Spleen (tissue), 7 donors: ENCODE results near the gene FNDC1.

Source experiments
- POLR2A ChIP-seq, 3 donors: fragments of 450-650 bp; IDR thresholded peaks; one replicate each; pipeline ENCODE4 v1.5.1; 2017; ENCODE audit warnings: antibody characterized with exemption in 3 of 3, mild to moderate bottlenecking in 1 of 3
- POLR2AphosphoS5 ChIP-seq, 3 donors: sonication (generic); formaldehyde crosslinking; IDR thresholded peaks; one replicate each; pipeline ENCODE4 v1.5.1; 2017; ENCODE audit warnings: antibody characterized with exemption in 3 of 3
- TF ChIP-seq, protein P1 (sequence below), 11 experiments: fragments of 200-600 bp in 7 of 11; fragments of 450-650 bp in 4 of 11; sonication (generic) in 4 of 11; IDR thresholded peaks in 8 of 11; conservative IDR thresholded peaks in 3 of 11; 1 replicate in 7 of 11; 2 replicates in 4 of 11; pipeline versions ENCODE4 v1.4.0 to v1.8.0; 2016 to 2021; ENCODE audit warnings: antibody characterized with exemption in 11 of 11, inconsistent platforms in 4 of 11, mild to moderate bottlenecking in 1 of 11
- donor health status: DM: no; HTN: no; CAD: no; lungs with moderate emphysema.
- donor health status: DM: no; HTN: no; CAD: no.
- donor health status: DM: no; HTN: no; CAD: no.

DNA sequence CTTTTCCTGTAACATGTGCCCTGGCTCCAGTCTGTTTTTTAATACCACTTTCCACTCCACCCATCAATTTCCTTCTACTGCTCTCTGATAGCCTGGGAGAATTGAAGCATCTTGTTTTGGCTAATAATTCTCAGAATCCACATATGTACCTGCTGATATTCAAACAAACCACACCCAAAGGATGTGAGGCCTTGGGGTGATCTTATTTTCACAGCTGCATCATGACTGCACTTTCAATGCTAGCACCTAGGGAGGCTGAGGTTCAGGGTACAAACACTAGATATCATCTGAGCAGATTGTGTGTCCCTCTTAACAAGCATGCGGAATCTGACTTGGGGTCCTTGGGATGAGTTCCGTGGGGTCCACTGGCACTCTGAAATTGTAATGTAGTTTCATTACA, 12.7 kb downstream of the FNDC1 start:
- TF ChIP-seq, protein P1, sequence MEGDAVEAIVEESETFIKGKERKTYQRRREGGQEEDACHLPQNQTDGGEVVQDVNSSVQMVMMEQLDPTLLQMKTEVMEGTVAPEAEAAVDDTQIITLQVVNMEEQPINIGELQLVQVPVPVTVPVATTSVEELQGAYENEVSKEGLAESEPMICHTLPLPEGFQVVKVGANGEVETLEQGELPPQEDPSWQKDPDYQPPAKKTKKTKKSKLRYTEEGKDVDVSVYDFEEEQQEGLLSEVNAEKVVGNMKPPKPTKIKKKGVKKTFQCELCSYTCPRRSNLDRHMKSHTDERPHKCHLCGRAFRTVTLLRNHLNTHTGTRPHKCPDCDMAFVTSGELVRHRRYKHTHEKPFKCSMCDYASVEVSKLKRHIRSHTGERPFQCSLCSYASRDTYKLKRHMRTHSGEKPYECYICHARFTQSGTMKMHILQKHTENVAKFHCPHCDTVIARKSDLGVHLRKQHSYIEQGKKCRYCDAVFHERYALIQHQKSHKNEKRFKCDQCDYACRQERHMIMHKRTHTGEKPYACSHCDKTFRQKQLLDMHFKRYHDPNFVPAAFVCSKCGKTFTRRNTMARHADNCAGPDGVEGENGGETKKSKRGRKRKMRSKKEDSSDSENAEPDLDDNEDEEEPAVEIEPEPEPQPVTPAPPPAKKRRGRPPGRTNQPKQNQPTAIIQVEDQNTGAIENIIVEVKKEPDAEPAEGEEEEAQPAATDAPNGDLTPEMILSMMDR (IDR thresholded peaks at IDR 0.05 in 8 of 11, conservative IDR thresholded peaks at IDR 0.05 in 3 of 11), result no peak
- no peak for TF ChIP-seq POLR2A (IDR thresholded peaks at IDR 0.05)
- no peak for TF ChIP-seq POLR2AphosphoS5 (IDR thresholded peaks at IDR 0.05)
